Renal cortex interstitium (tissue), 15 donors: ENCODE results near the gene CFHR4. TPM values are rescaled to one million over a fixed set of nuclear protein-coding genes. Genes with fewer than 3 reads are reported as not detected.
"Not testable (repeated sequence)": the region's sequence is repeated elsewhere in the genome, so short reads cannot be mapped to it uniquely, and the experiment has no call there.

ENCODE experiments used
- DNase-seq, 11 donors: peaks; one replicate each; pipeline ENCODE4 v3.0.0-alpha.2; 2013; ENCODE audit warnings: low read depth in 9 of 11, low spot score in 4 of 11; ENCODE audit errors: extremely low read depth in 1 of 11
- long read RNA-seq, 16 experiments: transcript quantifications; one replicate each; lab custom pipeline, GENCODE V29; 2026
- polyA plus RNA-seq, 3 donors: library from polyadenylated mRNA; unstranded; fragments of 120-200 nt; gene quantifications; one replicate each; pipeline ENCODE4 v1.2.1, GENCODE V29; 2013; ENCODE audit not compliant: insufficient read length in 3 of 3

The CFHR4 gene
- polyA plus RNA-seq, result not detected
- long read RNA-seq, donor 1, result 0 reads
- long read RNA-seq, donor 2, result 0 reads
- long read RNA-seq, donor 3, result 0 reads
- long read RNA-seq, donor 4, result 0 reads
- long read RNA-seq, donor 5, result 0 reads
- long read RNA-seq, donor 6, result 0 reads
- long read RNA-seq, donor 7, result 0 reads
- long read RNA-seq, donor 8, result 0 reads
- long read RNA-seq, donor 9, result 0 reads
- long read RNA-seq, donor 10, result 0 reads
- long read RNA-seq, donor 11, result 0 reads
- long read RNA-seq, donor 12, result 0 reads
- long read RNA-seq, donor 13, result 0 reads
- long read RNA-seq, donor 14, result 0 reads
- long read RNA-seq, donor 15, result 0 reads
- long read RNA-seq, donor 16, result 0 reads

- DNase-seq, result no peak
Observed at GRCh38 chr1:196887515-196888239, at the start of gene CFHR4. CFHR4 (plus strand) TSS chr1:196888052; CDS start chr1:196888151, 99 bp downstream.

- DNase-seq, result not testable (repeated sequence)
Observed at GRCh38 chr1:196849613-196850492, 38.0 kb upstream of the CFHR4 start.

GRCh38 chr1:196856053-196856452, 31.8 kb upstream of the CFHR4 start:
- DNase-seq, result no peak

GRCh38 chr1:196857188-196857587, 30.7 kb upstream of the CFHR4 start:
- no peak for DNase-seq

- DNase-seq, result no peak
Observed at GRCh38 chr1:196858811-196859210, 29.0 kb upstream of the CFHR4 start.

- DNase-seq, result no peak
Observed at GRCh38 chr1:196860323-196860884, 27.4 kb upstream of the CFHR4 start.

GRCh38 chr1:196861429-196861828, 26.4 kb upstream of the CFHR4 start:
- DNase-seq, result no peak

- no peak for DNase-seq
Observed at GRCh38 chr1:196866974-196867373, 20.9 kb upstream of the CFHR4 start.

- DNase-seq, result no peak
Observed at GRCh38 chr1:196873385-196873784, 14.5 kb upstream of the CFHR4 start.

GRCh38 chr1:196875935-196876334, 11.9 kb upstream of the CFHR4 start:
- DNase-seq, result no peak

- DNase-seq, result peak in 3 of 11 donors; percentile 4 to 16 (median 15)
Observed at GRCh38 chr1:196877964-196878363, 9.9 kb upstream of the CFHR4 start.

- DNase-seq, result not testable (repeated sequence)
Observed at GRCh38 chr1:196886560-196886959, 1.3 kb upstream of the CFHR4 start.

GRCh38 chr1:196890668-196891067, 2.8 kb downstream of the CFHR4 start:
- no peak for DNase-seq

GRCh38 chr1:196891251-196891650, 3.4 kb downstream of the CFHR4 start:
- DNase-seq, result no peak

GRCh38 chr1:196896355-196896754, 8.5 kb downstream of the CFHR4 start:
- no peak for DNase-seq

GRCh38 chr1:196897158-196897828, 9.4 kb downstream of the CFHR4 start:
- DNase-seq, result peak in 2 of 11 donors; percentile 1 to 20

- DNase-seq, result no peak
Observed at GRCh38 chr1:196902344-196902743, 14.5 kb downstream of the CFHR4 start.

GRCh38 chr1:196910215-196910614, 22.4 kb downstream of the CFHR4 start:
- no peak for DNase-seq

GRCh38 chr1:196912283-196912682, 24.4 kb downstream of the CFHR4 start:
- DNase-seq, result not testable (repeated sequence)
